ENCODE data around the gene COL9A3.

COL9A3 gene

DNA sequence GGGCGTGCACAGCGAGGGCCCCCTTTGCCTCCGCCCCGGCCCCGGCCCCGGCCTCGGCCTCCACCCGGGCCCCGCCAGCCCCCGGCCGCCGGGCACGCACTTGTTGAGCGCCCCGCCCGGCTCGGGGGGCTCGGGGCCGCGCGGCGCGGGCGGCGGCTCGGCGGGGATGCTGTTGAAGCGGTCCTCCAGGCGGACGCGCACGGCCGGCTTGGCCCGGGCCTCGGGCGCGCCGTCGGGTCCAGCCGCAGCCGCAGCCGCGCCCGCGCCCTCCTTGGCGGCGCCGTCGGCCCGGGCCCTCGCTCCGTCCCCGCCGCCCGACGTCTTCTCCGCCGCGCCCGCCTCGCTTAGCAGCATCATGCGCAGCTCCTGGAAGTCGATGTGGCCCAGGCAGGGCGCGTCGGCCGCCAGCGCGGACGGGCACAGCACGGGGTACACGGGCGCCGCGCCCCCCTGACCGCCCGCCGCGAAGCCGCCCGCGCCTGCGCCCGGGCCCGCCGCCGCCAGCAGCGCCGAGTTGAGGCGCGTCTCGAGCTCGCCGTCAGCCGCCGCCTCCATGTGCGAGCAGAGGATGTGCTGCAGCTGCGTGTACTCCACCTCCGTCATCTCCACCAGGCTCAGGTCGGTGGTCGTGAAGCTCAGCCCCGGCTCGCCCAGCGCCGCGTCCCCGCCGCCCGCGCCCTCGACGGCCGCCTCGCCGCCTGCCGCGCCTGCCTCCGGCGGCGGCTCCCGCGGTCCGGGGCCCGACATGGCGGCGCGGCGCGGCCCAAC, 44.3 kb downstream of the COL9A3 start:
- DNase-seq (ENCODE audit: low spot score) = peak; percentile 17
- no peak overlapping the region for H2BK15ac ChIP-seq (ENCODE audit: low read length)
- H2AFZ ChIP-seq (ENCODE audit: low read length) = peak overlapping the region; percentile 87
- H3K9ac ChIP-seq (ENCODE audit: low read depth, low read length, poor library complexity) = peak overlapping the region; percentile 97
- H3K18ac ChIP-seq (ENCODE audit: low read length) = peak overlapping the region; percentile 93
- H3K23ac ChIP-seq (ENCODE audit: low read depth, low read length, poor library complexity) = peak overlapping the region; percentile 95
- peaks cover 7 to 10% of the 10 kb centered on the region in 2 donors for H3K4me1 ChIP-seq (ENCODE audit: control insufficient read depth in 2 of 2, insufficient read depth in 1 of 2, low read depth in 1 of 2, low read length in 2 of 2)
- no peak overlapping the region for H3K27ac ChIP-seq (replicated peaks; ENCODE audit: low read length)
- peaks cover 3% of the 10 kb centered on the region for H3K79me1 ChIP-seq (ENCODE audit: low read depth, low read length)
- H3K4me2 ChIP-seq (ENCODE audit: insufficient read depth, low read length, poor library complexity, severe bottlenecking) = peak overlapping the region; percentile 83
- H3K36me3 ChIP-seq (replicated peaks in 1 of 2; ENCODE audit: control insufficient read depth in 2 of 2, insufficient read depth in 2 of 2, low read length in 2 of 2) = peaks cover 10 to 32% of the 10 kb centered on the region in 2 donors
- peak overlapping the region; percentile 93 to 98 for H3K4me3 ChIP-seq (ENCODE audit: low read length in 2 of 2)
- peaks cover 0 to 8% (median 0%) of the 10 kb centered on the region in 3 experiments for H3K27me3 ChIP-seq (ENCODE audit: control insufficient read depth in 3 of 3, insufficient read depth in 3 of 3, low read depth in 1 of 3, low read length in 3 of 3)
- no peak overlapping the region for H4K91ac ChIP-seq (ENCODE audit: low read depth, low read length, poor library complexity)
- no CpG with 5 or more reads among the region's 129 CpGs for WGBS, 2 donors (ENCODE audit: extremely low coverage in 2 of 2, insufficient read length in 2 of 2, insufficient replicate concordance in 1 of 2)
- no peak overlapping the region for H3K4ac ChIP-seq (ENCODE audit: low read length)
- no peak overlapping the region for H2BK5ac ChIP-seq (ENCODE audit: low read length)
- H3K14ac ChIP-seq (ENCODE audit: low read length) = peak overlapping the region; percentile 63
- H4K8ac ChIP-seq (ENCODE audit: low read depth, low read length) = no peak overlapping the region
- no peak overlapping the region for H2BK12ac ChIP-seq (ENCODE audit: low read length)
- peaks cover 0 to 2% of the 10 kb centered on the region in 2 donors for H3K9me3 ChIP-seq (replicated peaks in 1 of 2; ENCODE audit: control insufficient read depth in 2 of 2, insufficient read depth in 1 of 2, low read depth in 1 of 2, low read length in 2 of 2)
- H2AK5ac ChIP-seq (ENCODE audit: low read depth, low read length) = peak overlapping the region; percentile 99
- no peak overlapping the region for H2BK120ac ChIP-seq (ENCODE audit: low read depth, low read length)

DNA sequence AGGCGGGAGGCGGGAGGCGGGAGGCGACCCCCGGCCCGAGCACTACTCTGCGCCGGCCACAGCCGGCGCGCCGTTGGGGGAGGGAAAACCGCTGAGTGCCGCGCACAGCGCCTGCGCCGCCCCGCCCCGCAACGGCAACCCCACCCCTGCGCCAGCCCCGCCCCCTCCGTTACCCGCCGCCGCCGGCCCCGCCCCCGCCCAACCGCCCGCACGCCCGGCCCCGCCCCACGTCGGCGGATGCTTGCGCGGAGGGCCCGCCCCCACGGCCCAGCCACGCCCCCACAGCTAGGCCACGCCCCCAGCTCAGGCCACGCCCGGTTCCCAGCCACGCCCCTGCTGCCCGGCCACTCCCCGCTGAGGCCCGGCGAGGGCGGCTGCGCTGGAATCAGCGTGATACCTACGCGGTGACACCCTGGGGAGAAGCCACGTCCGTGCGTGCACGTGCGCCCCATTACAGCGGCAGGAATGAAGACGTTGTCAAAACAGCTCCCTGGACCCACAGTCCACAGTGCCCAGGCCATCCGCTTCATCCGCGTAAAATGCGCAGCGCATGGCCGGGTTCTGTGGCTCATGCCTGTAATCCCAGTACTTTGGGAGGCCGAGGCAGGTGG, 45.0 kb downstream of the COL9A3 start, which contains the start of gene TCFL5:
Gene TCFL5, minus strand, starts transcription at position 97 of the 611 bp plus-strand sequence. CDS start 152 bp downstream, outside the sequence.
- Histone ChIP-seq H3K4me1 (ENCODE audit: control insufficient read depth in 2 of 2, insufficient read depth in 1 of 2, low read depth in 1 of 2, low read length in 2 of 2) (peaks cover 7 to 10% of the 10 kb centered on the region in 2 donors), H3K4me2 (ENCODE audit: insufficient read depth, low read length, poor library complexity, severe bottlenecking) (peak within 1 kb of the TSS; percentile 83), H2BK120ac (ENCODE audit: low read depth, low read length) (no peak within 1 kb of the TSS), H3K4ac (ENCODE audit: low read length) (peak within 1 kb of the TSS; percentile 66), H3K9me3 (replicated peaks in 1 of 2; ENCODE audit: control insufficient read depth in 2 of 2, insufficient read depth in 1 of 2, low read depth in 1 of 2, low read length in 2 of 2) (peaks cover 0 to 2% of the 10 kb centered on the region in 2 donors), H3K14ac (ENCODE audit: low read length) (peak within 1 kb of the TSS; percentile 71), H4K8ac (ENCODE audit: low read depth, low read length) (no peak within 1 kb of the TSS), H3K79me1 (ENCODE audit: low read depth, low read length) (peaks cover 3% of the 10 kb centered on the region), H3K27ac (replicated peaks; ENCODE audit: low read length) (peak within 1 kb of the TSS; percentile 65), H3K18ac (ENCODE audit: low read length) (peak within 1 kb of the TSS; percentile 98), H3K4me3 (ENCODE audit: low read length in 2 of 2) (peak within 1 kb of the TSS; percentile 93 to 98), H3K36me3 (replicated peaks in 1 of 2; ENCODE audit: control insufficient read depth in 2 of 2, insufficient read depth in 2 of 2, low read length in 2 of 2) (peaks cover 8 to 28% of the 10 kb centered on the region in 2 donors), H2BK12ac (ENCODE audit: low read length) (peak within 1 kb of the TSS; percentile 94), H4K91ac (ENCODE audit: low read depth, low read length, poor library complexity) (no peak within 1 kb of the TSS), H3K27me3 (ENCODE audit: control insufficient read depth in 3 of 3, insufficient read depth in 3 of 3, low read depth in 1 of 3, low read length in 3 of 3) (peaks cover 0 to 8% (median 0%) of the 10 kb centered on the region in 3 experiments), H2BK5ac (ENCODE audit: low read length) (peak within 1 kb of the TSS; percentile 87), H3K23ac (ENCODE audit: low read depth, low read length, poor library complexity) (peak within 1 kb of the TSS; percentile 95), H2AFZ (ENCODE audit: low read length) (peak within 1 kb of the TSS; percentile 87), H2AK5ac (ENCODE audit: low read depth, low read length) (peak within 1 kb of the TSS; percentile 99), H3K9ac (ENCODE audit: low read depth, low read length, poor library complexity) (peak within 1 kb of the TSS; percentile 97), H2BK15ac (ENCODE audit: low read length) (no peak within 1 kb of the TSS)
- DNase-seq (ENCODE audit: low spot score) = peak; percentile 80
- no CpG with 5 or more reads among the region's 70 CpGs for WGBS, 2 donors (ENCODE audit: extremely low coverage in 2 of 2, insufficient read length in 2 of 2, insufficient replicate concordance in 1 of 2)

DNA sequence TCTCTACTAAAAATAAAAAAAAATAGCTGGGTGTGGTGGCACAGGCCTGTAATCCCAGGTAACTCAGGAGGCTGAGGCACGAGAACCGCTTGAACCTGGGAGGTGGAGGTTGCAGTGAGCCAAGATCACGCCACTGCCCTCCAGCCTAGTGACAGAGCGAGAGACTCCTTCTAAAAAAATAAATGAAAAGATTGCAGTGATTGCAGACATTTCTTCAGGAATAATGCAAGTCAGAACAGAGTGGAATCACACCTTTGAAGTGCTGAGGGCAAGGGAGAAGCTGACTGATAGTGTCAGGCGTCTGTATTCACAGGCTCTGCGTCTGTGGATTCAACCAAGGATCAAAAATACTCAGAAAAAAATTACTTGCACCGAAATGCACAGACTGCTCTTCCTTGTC, 47.4 kb downstream of the COL9A3 start:
- no peak overlapping the region for H4K91ac ChIP-seq (ENCODE audit: low read depth, low read length, poor library complexity)
- peaks cover 3% of the 10 kb centered on the region for H3K79me1 ChIP-seq (ENCODE audit: low read depth, low read length)
- H3K18ac ChIP-seq (ENCODE audit: low read length) = no peak overlapping the region
- WGBS, 2 donors (ENCODE audit: extremely low coverage in 2 of 2, insufficient read length in 2 of 2, insufficient replicate concordance in 1 of 2) = no CpG with 5 or more reads among the region's 7 CpGs
- no peak overlapping the region for H3K14ac ChIP-seq (ENCODE audit: low read length)
- no peak overlapping the region for H3K4ac ChIP-seq (ENCODE audit: low read length)
- H3K9me3 ChIP-seq (replicated peaks in 1 of 2; ENCODE audit: control insufficient read depth in 2 of 2, insufficient read depth in 1 of 2, low read depth in 1 of 2, low read length in 2 of 2) = peaks cover 0 to 2% of the 10 kb centered on the region in 2 donors
- no peak overlapping the region for H4K8ac ChIP-seq (ENCODE audit: low read depth, low read length)
- H3K4me2 ChIP-seq (ENCODE audit: insufficient read depth, low read length, poor library complexity, severe bottlenecking) = no peak overlapping the region
- no peak overlapping the region for H2AK5ac ChIP-seq (ENCODE audit: low read depth, low read length)
- H3K4me1 ChIP-seq (ENCODE audit: control insufficient read depth in 2 of 2, insufficient read depth in 1 of 2, low read depth in 1 of 2, low read length in 2 of 2) = peaks cover 7 to 10% of the 10 kb centered on the region in 2 donors
- H3K23ac ChIP-seq (ENCODE audit: low read depth, low read length, poor library complexity) = no peak overlapping the region
- H2BK120ac ChIP-seq (ENCODE audit: low read depth, low read length) = no peak overlapping the region
- DNase-seq (ENCODE audit: low spot score) = no peak
- H3K4me3 ChIP-seq (ENCODE audit: low read length in 2 of 2) = no peak overlapping the region
- H3K27me3 ChIP-seq (ENCODE audit: control insufficient read depth in 3 of 3, insufficient read depth in 3 of 3, low read depth in 1 of 3, low read length in 3 of 3) = peaks cover 0 to 7% (median 0%) of the 10 kb centered on the region in 3 experiments
- H3K36me3 ChIP-seq (replicated peaks in 1 of 2; ENCODE audit: control insufficient read depth in 2 of 2, insufficient read depth in 2 of 2, low read length in 2 of 2) = peaks cover under 1 to 5% of the 10 kb centered on the region in 2 donors
- H2BK15ac ChIP-seq (ENCODE audit: low read length) = no peak overlapping the region
- H3K27ac ChIP-seq (replicated peaks; ENCODE audit: low read length) = no peak overlapping the region
- no peak overlapping the region for H2BK12ac ChIP-seq (ENCODE audit: low read length)
- H2BK5ac ChIP-seq (ENCODE audit: low read length) = no peak overlapping the region
- no peak overlapping the region for H3K9ac ChIP-seq (ENCODE audit: low read depth, low read length, poor library complexity)
- no peak overlapping the region for H2AFZ ChIP-seq (ENCODE audit: low read length)

Data from neuronal stem cell (in vitro differentiated cells).